ENCODE data around the gene MAP3K9.

DNA sequence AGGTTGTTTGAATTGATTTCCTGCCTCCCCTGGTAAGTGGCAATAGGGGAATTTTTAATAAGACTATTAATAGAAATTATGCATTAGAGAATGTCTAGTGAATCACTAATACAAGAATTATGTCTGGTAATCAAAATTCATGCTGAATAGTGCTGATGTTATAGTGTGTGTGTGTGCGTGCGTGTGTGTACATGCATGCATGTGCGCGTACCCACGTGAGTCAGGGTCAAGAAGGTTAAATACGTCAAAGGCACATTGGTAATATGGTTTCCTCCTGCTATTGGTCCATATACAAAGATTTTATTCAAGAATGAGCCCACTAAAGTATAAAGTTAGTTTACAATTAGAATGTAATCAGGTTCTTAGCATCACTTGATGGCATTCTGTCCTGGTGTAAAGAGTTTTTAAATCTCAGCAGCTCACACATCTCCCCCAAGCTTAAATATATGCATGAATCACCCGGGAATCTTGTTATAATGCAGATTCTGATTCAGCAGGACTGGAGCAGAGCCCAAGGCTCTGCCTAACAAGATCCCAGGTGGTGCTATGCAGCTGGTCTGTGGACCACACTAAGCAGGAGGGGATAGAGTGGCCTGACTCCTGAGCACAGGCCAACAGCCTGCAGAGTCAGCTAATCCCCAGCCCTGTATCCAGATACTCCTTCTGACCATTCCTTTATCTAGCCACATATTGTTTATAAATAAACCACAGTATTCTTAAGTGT lies 123.7 kb downstream of the MAP3K9 start:
- TF ChIP-seq CTCF (IDR thresholded peaks at IDR 0.05) (no peak), POLR2A (IDR thresholded peaks at IDR 0.05) (no peak)

All from lower leg skin (tissue), 3 donors.